ENCODE measurements around the gene MPPED1.

- TF ChIP-seq POLR2A (IDR thresholded peaks at IDR 0.05) = no peak
- TF ChIP-seq, protein P1, sequence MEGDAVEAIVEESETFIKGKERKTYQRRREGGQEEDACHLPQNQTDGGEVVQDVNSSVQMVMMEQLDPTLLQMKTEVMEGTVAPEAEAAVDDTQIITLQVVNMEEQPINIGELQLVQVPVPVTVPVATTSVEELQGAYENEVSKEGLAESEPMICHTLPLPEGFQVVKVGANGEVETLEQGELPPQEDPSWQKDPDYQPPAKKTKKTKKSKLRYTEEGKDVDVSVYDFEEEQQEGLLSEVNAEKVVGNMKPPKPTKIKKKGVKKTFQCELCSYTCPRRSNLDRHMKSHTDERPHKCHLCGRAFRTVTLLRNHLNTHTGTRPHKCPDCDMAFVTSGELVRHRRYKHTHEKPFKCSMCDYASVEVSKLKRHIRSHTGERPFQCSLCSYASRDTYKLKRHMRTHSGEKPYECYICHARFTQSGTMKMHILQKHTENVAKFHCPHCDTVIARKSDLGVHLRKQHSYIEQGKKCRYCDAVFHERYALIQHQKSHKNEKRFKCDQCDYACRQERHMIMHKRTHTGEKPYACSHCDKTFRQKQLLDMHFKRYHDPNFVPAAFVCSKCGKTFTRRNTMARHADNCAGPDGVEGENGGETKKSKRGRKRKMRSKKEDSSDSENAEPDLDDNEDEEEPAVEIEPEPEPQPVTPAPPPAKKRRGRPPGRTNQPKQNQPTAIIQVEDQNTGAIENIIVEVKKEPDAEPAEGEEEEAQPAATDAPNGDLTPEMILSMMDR (IDR thresholded peaks at IDR 0.05) = no peak
- no peak for TF ChIP-seq POLR2AphosphoS5 (IDR thresholded peaks at IDR 0.05)
These were observed 71.5 kb downstream of the MPPED1 start for GRCh38 chr22:43483266-43483665.

All from suprapubic skin (tissue), 4 donors.